K562 (cell line): ENCODE data around the gene DNAJC1. TPM values are rescaled to one million over a fixed set of nuclear protein-coding genes. Genes with fewer than 3 reads are reported as not detected.
A peak's percentile ranks its signal among the peaks of the same experiment; 100 is the strongest.

Experiments used
- BRD9 ChIP-seq: fragments of 450-650 bp; IDR thresholded peaks from 2 replicates; pipeline ENCODE4 v1.6.1; 2018; ENCODE audit warnings: low read depth; ENCODE audit not compliant: partially characterized antibody
- CTBP1 ChIP-seq: fragments of 450-650 bp; IDR thresholded peaks from 2 replicates; pipeline ENCODE4 v1.6.1; 2016; ENCODE audit warnings: borderline replicate concordance
- CXXC5 ChIP-seq: fragments of 250-450 bp; sonication (Bioruptor Pico); IDR thresholded peaks from 2 replicates; pipeline ENCODE4 v1.8.0; 2022; ENCODE audit warnings: inconsistent platforms, mild to moderate bottlenecking, moderate library complexity
- FOXK2 ChIP-seq, 2 experiments: fragments of 450-650 bp; IDR thresholded peaks in 1 of 2; conservative IDR thresholded peaks in 1 of 2; 2 replicates each; pipeline ENCODE4 v1.6.1; 2016; ENCODE audit warnings: low read depth in 2 of 2, mild to moderate bottlenecking in 1 of 2
- HDAC2 ChIP-seq: fragments of 450-650 bp; IDR thresholded peaks from 2 replicates; pipeline ENCODE4 v1.6.1; 2016; ENCODE audit warnings: mild to moderate bottlenecking
- JUND ChIP-seq, 2 experiments: IDR thresholded peaks; 2 replicates in 1 of 2; 3 replicates in 1 of 2; pipeline ENCODE4 v1.6.1; 2011; ENCODE audit warnings: borderline replicate concordance in 2 of 2, low read depth in 2 of 2, low read length in 2 of 2, improper control_type of control experiment in 1 of 2, missing biosample characterization in 1 of 2, missing genetic modification characterization in 1 of 2, missing genetic modification reagents in 1 of 2
- PML ChIP-seq: IDR thresholded peaks from 2 replicates; pipeline ENCODE4 v1.6.1; 2012; ENCODE audit warnings: low read length, inconsistent platforms
- RBBP5 ChIP-seq: fragments of 200-600 bp; sonication (generic); IDR thresholded peaks from 2 replicates; pipeline ENCODE4 v1.6.1; 2012; ENCODE audit warnings: borderline replicate concordance, mild to moderate bottlenecking, low read length, control low read depth, inconsistent platforms; ENCODE audit not compliant: insufficient read depth, poor library complexity, severe bottlenecking
- SNIP1 ChIP-seq: fragments of 450-650 bp; IDR thresholded peaks from 2 replicates; pipeline ENCODE4 v1.7.1; 2017; ENCODE audit warnings: low read depth, mild to moderate bottlenecking
- ZNF124 ChIP-seq: sonication (generic); formaldehyde crosslinking; IDR thresholded peaks from 2 replicates; pipeline ENCODE4 v1.8.1; 2022; ENCODE audit warnings: missing genetic modification reagents
- ZNF212 ChIP-seq: fragments of 450-650 bp; formaldehyde crosslinking; IDR thresholded peaks from 2 replicates; pipeline ENCODE4 v1.4.0; 2020; ENCODE audit warnings: mild to moderate bottlenecking
- ZNF507 ChIP-seq: conservative IDR thresholded peaks from 2 replicates; pipeline ENCODE4 v1.6.1; 2017; ENCODE audit warnings: missing genetic modification characterization, missing compliant biosample characterization
- ZNF644 ChIP-seq: fragments of 200-800 bp; sonication (Bioruptor generic); IDR thresholded peaks from 2 replicates; pipeline ENCODE4 v1.6.1; 2016; ENCODE audit warnings: low read depth, missing genetic modification characterization, missing compliant biosample characterization
- polyA plus RNA-seq, 8 experiments: library from polyadenylated mRNA; depleted of rRNA in 4 of 8; stranded (reverse) in 5 of 8; unstranded in 3 of 8; fragments of >200 nt; fragmentation: Nextera tagmentation in 2 of 8; fragmentation: Illumina TruSeq in 1 of 8; extraction: Ambion mirVana in 2 of 8; extraction: Trizol in 1 of 8; gene quantifications; 2 replicates each; pipeline versions ENCODE4 v1.2.1 to v1.2.3, GENCODE V29; 2011 to 2014; ENCODE audit warnings: inconsistent platforms in 1 of 8, missing spikeins in 1 of 8
- total RNA-seq, 7 experiments: library from RNA; depleted of rRNA in 6 of 7; stranded (reverse); fragments of >200 nt in 6 of 7; fragmentation: Illumina TruSeq in 2 of 7; extraction: Trizol in 2 of 7; gene quantifications; 2 replicates each; pipeline versions ENCODE4 v1.2.1 to v1.2.3, GENCODE V29; 2011 to 2021; ENCODE audit warnings: low replicate concordance in 1 of 7
- TF ChIP-seq, protein P1 (sequence below): IDR thresholded peaks from 2 replicates; pipeline ENCODE4 v1.6.1; 2012; ENCODE audit warnings: low read depth, low read length, improper control_type of control experiment, borderline replicate concordance
- TF ChIP-seq, protein P2 (sequence below): fragments of 450-650 bp; formaldehyde crosslinking; IDR thresholded peaks from 2 replicates; pipeline ENCODE4 v1.4.0; 2022; ENCODE audit warnings: mild to moderate bottlenecking, moderate library complexity

Gene DNAJC1
- total and polyA plus RNA-seq, 9 of the 15 experiments (the other 6 are each of a cell fraction or from before 2014, with no cell fraction given): 5.4 to 77.6 (median 40.3) TPM

DNA sequence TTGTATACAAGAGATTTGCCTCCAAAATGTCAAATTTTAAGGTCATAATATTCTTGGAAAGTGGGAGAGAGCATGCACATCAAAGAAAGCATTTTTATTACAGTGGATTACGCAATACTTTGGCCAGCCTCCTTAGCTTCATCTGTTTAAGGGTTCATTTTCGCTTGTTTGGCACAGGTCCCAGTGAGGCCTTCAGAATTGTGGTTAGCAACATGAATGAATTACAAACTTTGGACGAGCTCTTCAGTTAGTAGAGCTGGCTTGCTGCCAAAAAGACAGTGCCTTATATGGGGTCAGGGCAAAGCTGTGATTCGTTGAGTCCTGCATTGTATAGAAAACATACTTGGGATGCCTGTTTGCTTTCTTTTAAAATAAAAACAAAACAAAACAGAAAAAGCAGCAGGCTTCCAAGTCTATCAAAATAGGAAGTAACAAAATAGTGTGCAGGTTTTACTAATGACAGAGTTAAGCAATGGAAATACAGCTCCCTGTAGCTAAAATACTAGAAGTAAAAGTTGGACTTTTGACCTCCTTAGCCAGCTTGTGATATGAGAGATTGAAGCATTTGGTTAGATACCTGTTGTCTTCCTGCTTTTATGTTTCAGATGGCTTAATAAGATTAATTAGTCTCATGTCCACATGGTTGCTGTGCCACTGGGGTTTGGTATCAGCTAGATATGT lies 278.7 kb downstream of the DNAJC1 start (continued):
- TF ChIP-seq, protein P1, sequence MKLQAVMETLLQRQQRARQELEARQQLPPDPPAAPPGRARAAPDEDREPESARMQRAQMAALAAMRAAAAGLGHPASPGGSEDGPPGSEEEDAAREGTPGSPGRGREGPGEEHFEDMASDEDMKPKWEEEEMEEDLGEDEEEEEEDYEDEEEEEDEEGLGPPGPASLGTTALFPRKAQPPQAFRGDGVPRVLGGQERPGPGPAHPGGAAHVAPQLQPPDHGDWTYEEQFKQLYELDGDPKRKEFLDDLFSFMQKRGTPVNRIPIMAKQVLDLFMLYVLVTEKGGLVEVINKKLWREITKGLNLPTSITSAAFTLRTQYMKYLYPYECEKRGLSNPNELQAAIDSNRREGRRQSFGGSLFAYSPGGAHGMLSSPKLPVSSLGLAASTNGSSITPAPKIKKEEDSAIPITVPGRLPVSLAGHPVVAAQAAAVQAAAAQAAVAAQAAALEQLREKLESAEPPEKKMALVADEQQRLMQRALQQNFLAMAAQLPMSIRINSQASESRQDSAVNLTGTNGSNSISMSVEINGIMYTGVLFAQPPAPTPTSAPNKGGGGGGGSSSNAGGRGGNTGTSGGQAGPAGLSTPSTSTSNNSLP: peak; percentile 61; the same call in 1 of the 2 replicates
- TF ChIP-seq BRD9: no peak
- TF ChIP-seq FOXK2 (conservative IDR thresholded peaks at IDR 0.05 in 1 of 2, IDR thresholded peaks at IDR 0.05 in 1 of 2; ENCODE audit: low read depth in 2 of 2): 0 out of 4 replicates have a peak, but pooled peaks of 1 of the 2 experiments have one; percentile 41
- TF ChIP-seq ZNF644 (tag): peak; percentile 62; the same call in 1 of the 2 replicates
- TF ChIP-seq ZNF124 (CRISPR knock-in tag): no peak
- no peak for TF ChIP-seq ZNF507 (tag)
- 0 out of 2 replicates have a peak, but pooled peaks have one; percentile 59 for TF ChIP-seq HDAC2
- no peak for TF ChIP-seq ZNF212 (CRISPR knock-in tag)
- no peak for TF ChIP-seq RBBP5
- TF ChIP-seq JUND (IDR thresholded peaks at IDR 0.05; ENCODE audit: borderline replicate concordance, low read depth, low read length): peak; percentile 75
- no peak; the same call in 2 of the 3 replicates for TF ChIP-seq JUND (tag; IDR thresholded peaks at IDR 0.05; ENCODE audit: borderline replicate concordance, low read depth, low read length)
- peak; percentile 24; the same call in 1 of the 2 replicates for TF ChIP-seq CXXC5 (CRISPR knock-in tag)
- no peak for TF ChIP-seq SNIP1
- TF ChIP-seq CTBP1: 0 out of 2 replicates have a peak, but pooled peaks have one; percentile 14
- no peak; the same call in 1 of the 2 replicates for TF ChIP-seq PML
- TF ChIP-seq, protein P2, sequence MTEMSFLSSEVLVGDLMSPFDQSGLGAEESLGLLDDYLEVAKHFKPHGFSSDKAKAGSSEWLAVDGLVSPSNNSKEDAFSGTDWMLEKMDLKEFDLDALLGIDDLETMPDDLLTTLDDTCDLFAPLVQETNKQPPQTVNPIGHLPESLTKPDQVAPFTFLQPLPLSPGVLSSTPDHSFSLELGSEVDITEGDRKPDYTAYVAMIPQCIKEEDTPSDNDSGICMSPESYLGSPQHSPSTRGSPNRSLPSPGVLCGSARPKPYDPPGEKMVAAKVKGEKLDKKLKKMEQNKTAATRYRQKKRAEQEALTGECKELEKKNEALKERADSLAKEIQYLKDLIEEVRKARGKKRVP: peak; percentile 61
